ENCODE data around the gene PITPNC1. TPM values are rescaled to one million over a fixed set of nuclear protein-coding genes. Genes with fewer than 3 reads are reported as not detected.

Gene PITPNC1
- total RNA-seq, 1 experiment from 2014 or later: 23.1 TPM

DNA sequence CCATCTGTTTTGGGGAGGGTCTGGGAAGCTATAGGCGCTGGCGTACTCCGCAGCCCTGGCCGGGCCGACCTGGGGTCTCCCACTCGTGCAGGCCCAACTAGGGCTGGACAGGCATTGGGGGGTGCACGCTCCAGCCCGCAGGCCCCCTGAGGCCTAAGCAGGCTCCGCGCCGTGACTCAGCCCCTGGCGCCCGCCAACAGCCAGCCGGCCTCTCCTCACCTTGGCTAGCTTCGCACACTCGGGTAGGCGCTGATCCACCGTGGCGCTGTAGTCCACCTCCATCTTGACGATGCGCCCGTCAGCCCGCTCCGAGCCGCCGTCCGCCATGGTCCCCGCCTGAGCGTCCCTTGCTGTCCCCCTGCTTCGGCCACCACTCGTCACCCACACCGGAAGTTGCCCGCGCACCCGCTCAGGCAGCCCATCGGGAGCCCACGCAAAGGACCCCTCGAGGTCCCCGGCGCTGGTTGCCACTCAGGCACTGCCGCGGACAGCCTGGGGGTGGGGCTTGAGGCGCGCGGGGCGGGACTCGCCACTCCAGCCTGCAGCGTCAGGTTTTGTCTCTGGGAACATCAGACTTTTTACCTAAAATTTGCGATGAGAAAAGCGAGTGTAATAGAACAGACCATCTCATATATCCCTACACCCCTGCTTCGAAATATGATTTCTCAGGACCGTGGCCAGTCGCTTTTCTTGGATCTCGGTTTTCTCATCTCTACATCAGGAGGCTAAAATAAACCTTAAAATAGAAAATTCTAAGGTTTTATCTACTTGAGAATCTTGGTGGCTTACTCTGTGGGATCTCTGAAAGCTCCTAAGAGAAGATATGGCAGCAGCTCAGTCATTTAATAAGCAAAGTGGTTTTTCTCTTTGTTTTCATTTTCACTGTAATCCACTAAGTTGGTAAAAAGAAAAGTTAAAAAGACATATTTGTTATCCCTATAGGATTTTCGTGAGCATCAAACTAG is 10.6 kb upstream of the PITPNC1 start, which contains the start of gene PSMD12:
TSS of gene PSMD12 (minus strand) at position 385 of the 965 bp plus-strand sequence. CDS start at position 327, 58 bp downstream.
- ATAC-seq (peak; percentile 89), DNase-seq (peak; percentile 95)
- CTCF ChIA-PET: interaction anchor here (0.6 kb wide), 2 partner anchors 75 to 107 kb away, joined by 4 to 5 read pairs; no protein-coding TSS in a partner anchor
- H3K27ac ChIP-seq (ENCODE audit: low read length): peak within 1 kb of the TSS; percentile 81
- H3K9me3 ChIP-seq (ENCODE audit: low read length): no peaks in the 10 kb centered on the region
- intact Hi-C loops (cut with micrococcal nuclease): loop anchor here (5.0 kb wide), 1 partner anchor 119 kb away; the partner anchor contains the start of gene HELZ
- POLR2A ChIA-PET (ENCODE audit: unreplicated experiment): interaction anchor here (0.6 kb wide), 1 partner anchor 249 kb away, joined by 5 read pairs; no protein-coding TSS in a partner anchor
- peak within 1 kb of the TSS; percentile 99 for H3K4me2 ChIP-seq (ENCODE audit: low read length)
- TF ChIP-seq EZH2phosphoT487 (IDR thresholded peaks at IDR 0.05; ENCODE audit: borderline replicate concordance, low read length) (no peak), EZH2 (IDR thresholded peaks at IDR 0.05; ENCODE audit: low read length, unreplicated experiment) (no peak), CTCF (conservative IDR thresholded peaks at IDR 0.05; ENCODE audit: low read depth, low read length) (no peak)
- H2AFZ ChIP-seq (ENCODE audit: low read length): peak within 1 kb of the TSS; percentile 95
- no peaks in the 10 kb centered on the region for H3F3A ChIP-seq (ENCODE audit: low read length, unreplicated experiment)
- H3K4me3 ChIP-seq (ENCODE audit: low read length): peak within 1 kb of the TSS; percentile 87
- peaks cover 27% of the 10 kb centered on the region for H3K36me3 ChIP-seq (ENCODE audit: low read depth, low read length)
- H3K9ac ChIP-seq (ENCODE audit: low read length): peak within 1 kb of the TSS; percentile 97
- no peaks in the 10 kb centered on the region for H3K27me3 ChIP-seq (ENCODE audit: low read length)
- no peaks in the 10 kb centered on the region for H3K9me2 ChIP-seq (replicated peaks; ENCODE audit: low read length)
- peaks cover 33% of the 10 kb centered on the region for H3K4me1 ChIP-seq (ENCODE audit: insufficient read depth, low read length)
- TSS peak; percentile 88 for BruUV-seq (replicated peaks)
- H3K79me2 ChIP-seq (ENCODE audit: low read length): peaks cover 54% of the 10 kb centered on the region
- peaks cover 42% of the 10 kb centered on the region for H4K20me1 ChIP-seq (ENCODE audit: low read length)

DNA sequence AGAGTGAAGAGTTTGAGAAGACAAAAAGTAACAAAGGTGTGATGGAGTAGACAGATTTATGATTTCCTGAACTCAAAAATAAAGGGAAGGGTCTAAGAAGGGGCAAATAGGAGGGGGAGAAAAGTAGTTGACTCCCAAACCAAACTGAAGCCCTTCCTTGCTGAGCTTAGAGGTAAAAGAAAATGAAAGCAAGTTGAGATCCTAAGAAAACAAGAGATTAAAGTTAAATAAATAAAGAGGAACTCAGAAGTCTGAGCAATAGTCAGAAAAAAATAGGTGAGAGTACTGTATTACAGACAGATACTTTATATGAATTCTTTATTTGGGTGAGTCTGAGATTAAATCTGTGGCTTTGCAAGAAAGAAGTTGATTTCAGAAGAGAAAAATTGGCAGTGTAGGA is 7.4 kb upstream of the PITPNC1 start:
- intact Hi-C loops (cut with micrococcal nuclease): loop anchor here (5.0 to 10.0 kb wide), 2 partner anchors 122 to 655 kb away; partner anchors contain the start of gene HELZ
- ATAC-seq (peak; percentile 7; the same call in 1 of the 2 replicates), DNase-seq (peak; percentile 30)
- H4K20me1 ChIP-seq (ENCODE audit: low read length): peaks cover 13% of the 10 kb centered on the region
- peak overlapping the region; percentile 19; the same call in 1 of the 2 replicates for H3K4me2 ChIP-seq (ENCODE audit: low read length)
- ChIA-PET POLR2A (ENCODE audit: unreplicated experiment) (no interaction called here), CTCF (no interaction called here)
- no peak overlapping the region for H3K4me3 ChIP-seq (ENCODE audit: low read length)
- no TSS peak for BruUV-seq (replicated peaks)
- no peak overlapping the region for H3K9ac ChIP-seq (ENCODE audit: low read length)
- H3K36me3 ChIP-seq (ENCODE audit: low read depth, low read length): peaks cover 4% of the 10 kb centered on the region; the same call in 1 of the 2 replicates
- TF ChIP-seq EZH2 (IDR thresholded peaks at IDR 0.05; ENCODE audit: low read length, unreplicated experiment): no peak
- no peak for TF ChIP-seq EZH2phosphoT487 (IDR thresholded peaks at IDR 0.05; ENCODE audit: borderline replicate concordance, low read length)
- TF ChIP-seq CTCF (conservative IDR thresholded peaks at IDR 0.05; ENCODE audit: low read depth, low read length): no peak
- no peaks in the 10 kb centered on the region for H3K27me3 ChIP-seq (ENCODE audit: low read length)
- H3K9me3 ChIP-seq (ENCODE audit: low read length): no peaks in the 10 kb centered on the region
- peaks cover 31% of the 10 kb centered on the region for H3K4me1 ChIP-seq (ENCODE audit: insufficient read depth, low read length)
- peak overlapping the region; percentile 27; the same call in 1 of the 2 replicates for H3K27ac ChIP-seq (ENCODE audit: low read length)
- no peaks in the 10 kb centered on the region for H3F3A ChIP-seq (ENCODE audit: low read length, unreplicated experiment)
- H3K9me2 ChIP-seq (replicated peaks; ENCODE audit: low read length): no peaks in the 10 kb centered on the region
- peak overlapping the region; percentile 37 for H2AFZ ChIP-seq (ENCODE audit: low read length)
- peaks cover 22% of the 10 kb centered on the region for H3K79me2 ChIP-seq (ENCODE audit: low read length)

Data from PC-3 (cell line).